ENCODE results near the gene SPAG7.

The SPAG7 gene

DNA sequence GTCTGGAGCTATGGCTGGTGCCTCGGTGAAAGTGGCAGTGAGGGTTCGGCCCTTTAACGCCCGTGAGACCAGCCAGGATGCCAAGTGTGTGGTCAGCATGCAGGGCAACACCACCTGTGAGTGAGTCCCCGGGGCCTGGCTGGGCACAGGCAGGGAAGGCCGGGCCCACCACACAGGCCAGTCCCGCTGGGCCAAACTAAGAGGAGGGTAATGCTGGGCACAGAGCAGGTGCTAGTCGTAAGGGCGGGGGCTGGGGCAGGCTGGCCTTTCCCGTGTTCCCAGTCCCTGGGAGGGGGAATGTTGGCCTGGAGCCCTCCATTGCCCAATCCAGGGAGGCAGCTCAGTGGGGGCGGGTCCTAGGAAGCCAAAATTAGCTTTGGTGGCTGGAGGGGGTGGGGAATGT lies 32.6 kb upstream of the SPAG7 start:
- ChIA-PET POLR2A (interaction anchor here (0.6 to 0.7 kb wide), 3 partner anchors 20 to 91 kb away, joined by 3 to 7 read pairs (median 3); partner anchors contain the start of gene RNF167), CTCF (interaction anchor here (1.1 to 1.5 kb wide), 3 partner anchors 12 to 30 kb away, joined by 3 to 8 read pairs (median 4); partner anchors contain the start of gene CAMTA2)
- DNase-seq (ENCODE audit: low read depth, low spot score), result no peak
- TF ChIP-seq, protein P1, sequence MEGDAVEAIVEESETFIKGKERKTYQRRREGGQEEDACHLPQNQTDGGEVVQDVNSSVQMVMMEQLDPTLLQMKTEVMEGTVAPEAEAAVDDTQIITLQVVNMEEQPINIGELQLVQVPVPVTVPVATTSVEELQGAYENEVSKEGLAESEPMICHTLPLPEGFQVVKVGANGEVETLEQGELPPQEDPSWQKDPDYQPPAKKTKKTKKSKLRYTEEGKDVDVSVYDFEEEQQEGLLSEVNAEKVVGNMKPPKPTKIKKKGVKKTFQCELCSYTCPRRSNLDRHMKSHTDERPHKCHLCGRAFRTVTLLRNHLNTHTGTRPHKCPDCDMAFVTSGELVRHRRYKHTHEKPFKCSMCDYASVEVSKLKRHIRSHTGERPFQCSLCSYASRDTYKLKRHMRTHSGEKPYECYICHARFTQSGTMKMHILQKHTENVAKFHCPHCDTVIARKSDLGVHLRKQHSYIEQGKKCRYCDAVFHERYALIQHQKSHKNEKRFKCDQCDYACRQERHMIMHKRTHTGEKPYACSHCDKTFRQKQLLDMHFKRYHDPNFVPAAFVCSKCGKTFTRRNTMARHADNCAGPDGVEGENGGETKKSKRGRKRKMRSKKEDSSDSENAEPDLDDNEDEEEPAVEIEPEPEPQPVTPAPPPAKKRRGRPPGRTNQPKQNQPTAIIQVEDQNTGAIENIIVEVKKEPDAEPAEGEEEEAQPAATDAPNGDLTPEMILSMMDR (IDR thresholded peaks at IDR 0.05; ENCODE audit: insufficient read depth, low read length, missing control alignments), result no peak
- H3K4me3 ChIP-seq (ENCODE audit: low read depth, low read length), result peak overlapping the region; percentile 12; the same call in 1 of the 2 replicates

DNA sequence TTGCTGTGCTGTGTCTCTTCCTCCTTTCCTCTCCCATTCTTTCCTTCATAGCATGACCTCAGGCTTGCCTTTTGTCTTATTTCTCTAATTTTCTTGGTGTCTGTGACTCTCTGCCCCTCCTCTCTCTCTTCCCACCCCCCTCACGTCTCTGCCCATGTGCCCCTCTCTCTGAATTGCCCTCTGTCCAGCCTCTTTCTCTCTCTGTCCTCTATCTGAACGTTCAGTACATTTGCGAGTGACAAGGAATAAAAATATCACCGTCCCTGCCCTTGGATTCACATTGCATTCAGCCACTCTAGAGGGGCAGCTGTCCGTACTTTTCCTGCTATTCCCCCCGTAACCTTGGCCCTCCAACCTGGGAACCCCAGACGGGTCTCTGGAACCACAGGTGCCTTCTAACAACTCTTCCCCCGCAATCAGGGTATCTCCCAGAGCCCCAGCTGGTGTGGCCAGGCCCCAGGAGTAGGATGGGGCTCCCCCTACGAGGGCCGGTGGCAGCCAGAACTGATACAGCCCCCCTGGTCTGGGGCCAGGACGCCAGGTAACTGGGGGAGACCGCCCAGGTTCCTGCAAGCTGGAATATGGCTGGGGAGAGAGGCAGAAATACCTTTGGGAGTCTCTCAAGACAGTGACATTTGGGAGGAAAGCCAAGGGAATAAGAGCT lies 31.9 kb upstream of the SPAG7 start:
- H3K4me3 ChIP-seq (ENCODE audit: low read depth, low read length), result peak overlapping the region; percentile 96
- POLR2A ChIA-PET, result interaction anchor here (0.6 to 0.7 kb wide), 3 partner anchors 19 to 91 kb away, joined by 3 to 7 read pairs (median 3); partner anchors contain the start of gene RNF167
- DNase-seq (ENCODE audit: low read depth, low spot score), result no peak
- CTCF ChIA-PET, result interaction anchor here (1.1 to 1.5 kb wide), 3 partner anchors 12 to 31 kb away, joined by 3 to 8 read pairs (median 4); partner anchors contain the start of gene CAMTA2
- TF ChIP-seq, protein P1 (IDR thresholded peaks at IDR 0.05; ENCODE audit: insufficient read depth, low read length, missing control alignments), result no peak

DNA sequence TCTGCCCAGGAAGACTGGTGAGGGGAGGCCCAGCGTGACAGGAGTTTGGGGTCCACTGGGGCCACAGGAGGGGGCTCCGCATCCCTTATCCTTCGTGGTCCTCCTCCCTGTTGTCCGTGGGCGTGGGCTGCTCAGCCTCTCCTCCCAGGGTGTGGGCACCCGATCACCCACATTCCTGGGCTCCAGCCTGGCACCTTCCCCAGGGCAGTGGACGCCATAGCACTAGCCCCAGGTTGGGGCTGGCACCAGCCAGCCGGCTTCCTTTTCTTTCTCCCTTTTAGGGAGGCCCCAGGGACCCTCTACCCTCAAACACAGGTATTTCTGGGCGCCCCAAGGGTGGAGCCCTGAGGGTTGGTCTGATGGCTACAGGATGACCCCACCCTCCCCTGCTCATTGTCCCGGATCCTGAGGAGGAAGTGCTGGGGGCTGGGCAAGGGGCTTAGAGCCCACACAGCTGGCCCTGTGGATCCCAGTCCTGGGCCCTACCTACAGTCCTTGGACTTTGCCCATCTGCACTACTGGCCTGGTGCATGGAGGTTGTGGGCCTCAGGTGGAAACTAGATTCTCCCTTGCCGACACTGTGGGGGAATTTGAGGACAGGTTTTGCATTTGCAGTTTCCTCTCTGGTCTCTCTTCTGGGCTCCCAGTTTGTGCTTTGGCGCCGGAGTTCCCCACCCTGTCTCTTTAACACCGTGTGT lies 31.3 kb upstream of the SPAG7 start:
- POLR2A ChIA-PET, result interaction anchor here (1.5 to 2.1 kb wide), 3 partner anchors 11 to 59 kb away, joined by 4 to 14 read pairs (median 6); partner anchors contain the start of genes CAMTA2, RNF167 and SLC25A11
- CTCF ChIA-PET, result interaction anchor here (0.8 to 2.9 kb wide), 3 partner anchors 9 to 18 kb away, joined by 3 to 17 read pairs (median 8); partner anchors contain the start of gene CAMTA2
- TF ChIP-seq, protein P1 (IDR thresholded peaks at IDR 0.05; ENCODE audit: insufficient read depth, low read length, missing control alignments), result no peak
- DNase-seq (ENCODE audit: low read depth, low spot score), result no peak
- H3K4me3 ChIP-seq (ENCODE audit: low read depth, low read length), result peak overlapping the region; percentile 96

DNA sequence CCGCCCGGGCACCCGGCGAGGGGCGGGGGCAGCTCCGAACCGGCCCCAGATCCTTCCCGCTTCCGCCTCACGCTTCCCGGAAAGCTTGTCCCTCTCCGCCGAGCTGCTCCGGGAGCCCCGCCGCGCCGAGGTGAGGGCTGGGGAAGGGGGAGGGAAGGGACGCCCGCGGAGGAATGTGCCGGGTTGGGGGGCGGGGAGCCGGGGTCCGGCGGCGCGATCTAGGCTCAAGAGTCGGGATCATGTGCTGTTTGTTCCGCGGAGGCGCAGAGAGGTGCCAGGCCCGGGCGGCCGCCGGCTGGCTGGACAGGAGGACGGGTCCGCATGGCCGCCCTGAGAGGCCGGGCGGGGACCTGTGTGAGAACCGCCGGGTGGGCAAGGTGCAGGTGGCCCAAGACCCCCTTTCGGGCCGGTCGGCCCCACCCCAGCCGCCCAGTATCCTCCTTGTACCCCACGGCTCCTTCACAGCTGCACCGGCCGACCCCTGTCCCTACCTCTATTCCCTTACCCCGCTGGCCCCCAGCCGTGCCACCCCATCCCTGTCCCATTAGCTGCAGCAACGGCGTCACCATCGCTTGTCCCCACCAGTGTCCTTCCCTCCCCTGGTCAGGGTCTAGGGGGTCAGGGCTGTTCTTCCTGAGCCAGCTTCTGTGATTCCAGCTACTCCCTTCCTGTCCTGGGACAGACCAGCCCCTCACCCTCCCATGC lies 30.6 kb upstream of the SPAG7 start:
- CTCF ChIA-PET, result interaction anchor here (0.8 to 2.9 kb wide), 6 partner anchors 8 to 89 kb away, joined by 3 to 17 read pairs (median 6); partner anchors contain the start of gene CAMTA2

DNA sequence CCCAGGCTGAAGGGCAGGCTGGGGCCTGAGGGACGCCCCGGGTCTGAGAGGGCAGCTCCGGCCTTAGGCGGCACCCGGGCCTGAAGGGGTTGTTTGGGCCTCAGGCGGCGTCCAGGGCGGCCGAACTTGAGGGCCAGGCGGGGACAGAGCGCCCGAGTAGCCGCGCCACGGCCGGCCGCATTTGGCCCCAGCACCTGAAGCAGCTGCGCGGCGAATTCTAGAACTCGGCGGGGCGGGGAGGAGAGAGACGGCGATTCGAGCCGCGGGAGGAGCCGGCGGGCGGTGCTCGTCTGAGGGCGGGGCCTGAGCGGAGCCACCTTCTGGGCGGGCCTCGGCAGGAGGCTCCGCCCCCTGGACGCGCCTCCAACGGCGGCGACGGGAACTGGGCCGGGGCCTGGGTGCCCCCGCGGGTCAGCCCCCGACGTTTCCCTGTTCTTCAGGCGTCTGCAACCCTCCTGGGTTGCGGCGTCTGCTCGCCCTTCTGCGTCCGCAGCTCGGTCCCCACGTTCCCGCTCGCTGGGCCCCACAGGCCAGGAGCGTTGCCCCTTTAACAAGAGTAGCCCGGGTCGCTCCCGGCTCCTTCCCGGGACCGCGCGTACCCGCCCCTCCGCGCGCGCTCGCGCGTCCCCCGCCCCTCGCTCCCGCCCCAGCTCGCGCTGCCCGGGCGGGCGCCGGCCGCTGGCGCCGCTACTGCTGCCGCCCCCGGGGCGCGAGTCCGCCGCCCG lies 29.8 kb upstream of the SPAG7 start, which contains the start of the genes INCA1 and KIF1C:
Gene INCA1 (minus strand): TSS at position 221 of the 725 bp plus-strand sequence. CDS start 3,085 bp downstream, outside the sequence.
Gene KIF1C (plus strand): TSS at position 649 of the 725 bp plus-strand sequence. CDS start 2,297 bp downstream, outside the sequence.
- ChIA-PET CTCF (interaction anchor here (0.6 to 2.9 kb wide), 8 partner anchors 10 to 94 kb away, joined by 3 to 17 read pairs (median 6); partner anchors contain the start of genes CAMTA2 and CHRNE), POLR2A (interaction anchor here (0.6 to 2.1 kb wide), 7 partner anchors 10 to 58 kb away, joined by 3 to 14 read pairs (median 4); partner anchors contain the start of genes CAMTA2, PFN1, RNF167 and SLC25A11)
- peak; percentile 21 for DNase-seq (ENCODE audit: low read depth, low spot score)
- TF ChIP-seq, protein P1 (IDR thresholded peaks at IDR 0.05; ENCODE audit: insufficient read depth, low read length, missing control alignments), result no peak
- H3K4me3 ChIP-seq (ENCODE audit: low read depth, low read length), result peak within 1 kb of the TSS; percentile 96

More for the DNA sequence above, 30.6 kb upstream of the SPAG7 start:
- H3K4me3 ChIP-seq (ENCODE audit: low read depth, low read length), result peak overlapping the region; percentile 96
- TF ChIP-seq, protein P1 (IDR thresholded peaks at IDR 0.05; ENCODE audit: insufficient read depth, low read length, missing control alignments), result no peak
- no peak for DNase-seq (ENCODE audit: low read depth, low spot score)
- POLR2A ChIA-PET, result interaction anchor here (0.8 to 2.1 kb wide), 4 partner anchors 11 to 59 kb away, joined by 4 to 14 read pairs (median 5); partner anchors contain the start of genes CAMTA2, PFN1, RNF167 and SLC25A11

Measured in AG04449 (cell line).